DMS79 (cell line): ENCODE results near the gene NHLRC1.
"Not testable (repeated sequence)": the region's sequence is repeated elsewhere in the genome, so short reads cannot be mapped to it uniquely, and the experiment has no call there.

ENCODE experiments used
- DNase-seq: peaks from one replicate; lab custom pipeline; 2025; lab: John Stamatoyannopoulos, UW

NHLRC1 gene

DNA sequence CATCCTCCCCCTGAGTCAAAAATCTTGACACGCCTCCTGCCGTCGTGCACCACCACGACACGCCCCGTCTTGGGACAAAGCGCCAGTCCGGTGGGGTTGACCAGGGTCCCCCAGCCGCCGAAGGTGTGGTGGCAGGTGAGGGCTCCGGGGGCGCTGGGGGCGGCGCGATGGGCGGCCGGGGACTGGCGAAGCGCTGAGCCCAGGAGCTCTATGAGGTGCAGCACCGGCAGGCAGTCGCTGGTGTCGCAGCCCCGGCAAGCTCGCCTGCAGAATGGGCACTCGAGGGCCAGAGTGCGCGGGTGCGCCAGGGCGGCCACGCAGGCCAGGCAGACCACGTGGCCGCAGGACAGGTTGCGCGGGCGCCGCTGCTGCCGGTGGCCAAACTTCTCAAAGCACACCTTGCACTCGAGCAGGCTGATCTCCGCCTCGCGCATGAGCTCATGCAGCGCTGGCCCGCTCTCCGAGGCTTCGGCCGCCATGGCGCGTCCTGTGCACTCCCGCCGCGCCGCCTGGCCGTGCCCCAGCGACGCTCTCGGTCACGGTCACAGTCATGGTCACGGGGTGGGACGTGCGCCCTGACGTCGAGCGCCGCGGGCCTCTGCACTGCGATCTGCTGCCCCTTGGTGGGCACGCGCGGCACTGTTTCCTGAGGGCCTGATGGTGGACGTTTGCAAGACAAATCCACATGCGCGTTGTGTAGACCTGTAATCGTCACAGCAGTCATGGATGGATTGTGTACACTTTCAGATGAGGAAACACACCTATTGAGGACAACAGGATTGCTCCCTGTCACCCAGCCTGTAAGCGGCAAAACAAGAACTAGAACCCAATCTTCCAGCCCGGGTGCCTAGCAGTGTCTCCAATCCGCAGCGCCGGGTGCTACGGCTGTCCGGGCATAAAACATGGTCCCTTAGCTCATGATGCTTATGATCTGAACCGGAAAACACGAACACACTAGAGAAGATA lies at the start of gene NHLRC1:
Gene NHLRC1 (minus strand): TSS at position 550 of the 966 bp plus-strand sequence. CDS start 71 bp downstream, at position 479.
- DNase-seq: peak; percentile 36

GRCh38 chr6:18171871-18172270 lies 49.4 kb upstream of the NHLRC1 start:
- DNase-seq: no peak

GRCh38 chr6:18168264-18168663 lies 45.8 kb upstream of the NHLRC1 start:
- DNase-seq: no peak

DNA sequence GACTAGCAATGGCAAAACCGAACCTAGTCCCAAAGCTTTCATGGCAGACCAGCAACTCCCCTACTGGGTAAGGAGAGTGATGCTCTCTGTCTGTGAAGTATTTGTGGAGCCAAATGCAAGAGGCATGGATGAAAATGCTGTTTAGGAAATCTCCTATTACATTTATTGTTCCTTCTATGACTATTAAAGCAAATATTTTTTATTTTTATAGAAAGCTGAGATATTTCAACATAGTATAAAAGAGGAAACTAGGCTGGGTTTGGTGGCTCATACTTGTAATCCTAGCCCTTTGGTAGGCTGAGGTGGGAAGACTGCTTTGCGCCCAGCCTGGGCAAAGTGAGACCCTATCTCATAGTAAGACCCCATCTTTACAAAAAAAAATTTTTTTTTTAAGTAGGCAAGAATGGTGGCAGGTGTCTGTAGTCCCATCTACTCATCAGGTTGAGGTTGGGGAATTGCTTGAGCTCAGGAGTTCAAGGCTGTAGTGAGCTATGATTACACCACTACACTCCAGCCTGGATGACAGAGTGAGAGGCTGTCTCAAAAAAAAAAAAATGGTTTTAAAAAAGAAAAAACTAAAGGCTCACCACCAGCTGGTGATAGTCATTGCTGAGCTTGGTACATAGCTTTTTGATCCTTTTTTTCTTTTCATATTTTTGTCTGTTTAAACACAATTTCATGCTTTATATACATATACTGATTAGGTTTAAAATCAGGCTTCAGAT lies 44.0 kb upstream of the NHLRC1 start:
- no peak for DNase-seq

DNA sequence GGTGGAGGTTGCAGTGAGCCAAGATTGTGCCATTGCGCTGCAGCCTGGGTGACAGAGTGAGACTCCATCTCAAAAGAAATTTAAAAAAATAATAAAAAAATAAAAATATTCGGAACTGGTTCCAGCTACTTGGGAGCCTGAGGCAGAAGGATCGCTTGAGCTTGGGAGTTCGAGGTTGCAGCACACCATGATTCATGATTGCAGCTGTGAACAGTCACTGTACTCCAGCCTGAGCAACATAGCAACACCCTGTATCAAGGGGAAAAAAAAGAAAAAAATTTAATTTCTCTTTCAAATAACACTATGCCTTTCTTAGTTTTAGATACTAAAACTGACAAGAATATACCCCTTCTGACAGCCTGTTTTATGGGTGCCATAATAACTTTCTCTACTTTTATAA lies 43.3 kb upstream of the NHLRC1 start:
- DNase-seq: no peak

- DNase-seq: no peak
These were observed 39.9 kb upstream of the NHLRC1 start for GRCh38 chr6:18162401-18162800.

DNA sequence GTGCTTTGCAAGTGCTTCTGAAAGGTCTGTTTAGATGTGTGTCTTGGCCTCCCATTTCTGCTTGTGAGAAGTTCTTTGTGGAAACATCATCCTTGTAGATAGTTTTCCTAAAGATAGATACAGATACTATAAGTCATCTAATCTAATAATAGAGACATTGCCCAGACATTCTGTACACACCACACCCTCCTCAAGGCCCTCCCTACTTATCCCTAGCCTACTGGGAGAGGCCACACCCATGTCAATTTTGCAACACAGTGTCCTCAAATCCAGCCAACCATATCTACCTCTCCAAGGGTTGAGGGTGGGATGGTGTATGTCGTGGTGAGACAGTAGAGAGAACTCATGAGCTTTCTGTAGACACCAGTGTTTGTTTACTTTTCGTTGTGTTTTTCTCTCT lies 39.0 kb upstream of the NHLRC1 start:
- no peak for DNase-seq

DNA sequence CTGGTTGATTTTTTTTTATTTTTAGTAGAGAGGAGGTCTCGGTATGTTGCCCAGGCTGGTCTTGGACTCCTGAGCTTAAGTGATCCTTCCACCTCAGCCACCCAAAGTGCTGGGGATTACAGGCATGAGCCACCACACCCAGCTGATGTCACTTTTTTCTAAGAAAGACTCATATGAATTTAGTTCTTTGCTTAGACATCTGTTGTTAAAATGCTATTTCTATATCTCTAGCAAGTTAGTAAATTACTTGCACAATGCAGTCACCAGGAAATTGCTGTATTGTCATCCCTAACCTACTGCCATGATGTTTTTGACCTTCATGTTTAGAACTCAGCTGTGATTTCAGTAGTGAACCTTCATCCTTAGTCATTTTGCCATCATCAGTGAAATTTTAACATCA lies 38.4 kb upstream of the NHLRC1 start:
- DNase-seq: no peak

GRCh38 chr6:18155864-18156421 lies 33.5 kb upstream of the NHLRC1 start:
- DNase-seq: peak; percentile 73

DNA sequence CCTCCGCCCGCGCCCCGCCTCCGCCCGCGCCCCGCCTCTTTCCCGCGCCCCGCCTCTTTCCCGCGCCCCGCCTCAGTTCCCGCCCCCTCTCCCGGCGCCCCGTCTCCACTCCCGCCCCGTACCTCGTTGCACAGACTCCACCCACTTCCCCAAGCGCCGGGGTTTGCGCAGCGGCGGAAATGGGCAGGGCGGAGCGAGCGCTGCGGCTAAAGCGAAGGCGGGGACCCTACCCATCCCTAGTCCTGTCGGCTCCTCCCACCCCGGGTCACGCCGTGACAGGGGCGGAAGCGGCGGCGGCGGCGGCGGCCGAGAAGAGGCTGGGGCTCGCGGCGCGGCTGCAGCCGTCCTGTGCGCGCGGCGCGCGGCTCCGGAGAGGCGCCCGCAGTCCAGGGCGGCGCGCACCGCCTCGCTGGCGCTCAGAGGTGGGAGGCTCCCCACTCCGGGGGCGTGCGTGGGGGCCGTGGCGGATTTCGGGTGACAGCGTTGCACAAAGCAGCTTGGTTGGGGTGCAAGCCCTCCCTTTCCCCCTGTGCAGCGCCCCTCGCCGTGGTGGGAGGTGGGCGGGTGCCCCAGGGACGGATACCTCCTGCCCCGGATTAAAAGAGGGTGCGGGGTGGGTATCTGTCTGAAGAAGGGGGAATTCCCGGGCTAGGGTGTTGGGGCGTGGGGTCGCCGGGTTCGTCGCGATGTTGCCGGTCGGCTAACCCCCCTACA lies 32.8 kb upstream of the NHLRC1 start, which contains the start of gene KDM1B:
Gene KDM1B (plus strand): TSS at position 273 of the 714 bp plus-strand sequence. CDS start 4,474 bp downstream, outside the sequence.
- peak; percentile 94 for DNase-seq

- DNase-seq: peak; percentile 94
These were observed 32.2 kb upstream of the NHLRC1 start, which contains the start of gene TPMT for GRCh38 chr6:18154507-18155149. TSS of gene TPMT (minus strand) at chr6:18155077. CDS start at chr6:18149127, 5,950 bp downstream.

DNA sequence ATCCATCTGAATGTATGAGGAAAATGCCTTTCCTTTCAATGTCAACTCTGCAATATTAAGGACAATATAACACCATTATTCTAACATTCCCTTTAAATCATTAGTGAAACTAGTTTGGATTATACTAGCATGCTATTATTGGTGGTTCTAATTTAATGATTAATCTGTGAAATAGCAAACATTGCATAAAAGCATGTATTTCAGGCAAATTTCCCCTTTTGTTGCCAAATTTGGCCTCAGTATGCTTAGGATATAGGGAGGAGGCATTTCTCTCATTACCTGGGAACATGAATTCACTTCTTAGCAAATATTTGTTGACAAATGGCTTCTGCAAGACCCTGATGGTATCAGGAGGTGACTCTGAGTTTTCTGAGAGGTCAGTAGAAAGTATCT lies 30.8 kb upstream of the NHLRC1 start:
- DNase-seq: no peak

DNA sequence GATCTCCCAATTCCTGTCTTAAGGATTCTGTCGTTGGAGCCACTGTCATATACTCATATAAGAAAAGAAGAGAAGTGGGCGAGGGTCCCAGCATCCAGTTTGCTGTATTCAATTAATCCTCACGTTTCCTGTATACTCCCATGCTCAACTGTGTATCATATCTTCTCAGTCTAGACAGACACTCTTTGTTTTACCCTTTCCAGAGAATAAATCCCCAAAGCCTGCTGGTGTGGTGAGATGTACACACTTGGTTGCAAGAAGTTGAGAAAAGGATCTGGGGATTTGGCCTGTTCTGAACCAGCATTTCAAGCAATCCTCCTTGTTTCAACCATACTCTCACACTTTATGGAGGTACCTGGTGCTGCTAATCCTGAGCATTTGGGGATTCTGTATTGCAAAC lies 29.3 kb upstream of the NHLRC1 start:
- DNase-seq: no peak

DNA sequence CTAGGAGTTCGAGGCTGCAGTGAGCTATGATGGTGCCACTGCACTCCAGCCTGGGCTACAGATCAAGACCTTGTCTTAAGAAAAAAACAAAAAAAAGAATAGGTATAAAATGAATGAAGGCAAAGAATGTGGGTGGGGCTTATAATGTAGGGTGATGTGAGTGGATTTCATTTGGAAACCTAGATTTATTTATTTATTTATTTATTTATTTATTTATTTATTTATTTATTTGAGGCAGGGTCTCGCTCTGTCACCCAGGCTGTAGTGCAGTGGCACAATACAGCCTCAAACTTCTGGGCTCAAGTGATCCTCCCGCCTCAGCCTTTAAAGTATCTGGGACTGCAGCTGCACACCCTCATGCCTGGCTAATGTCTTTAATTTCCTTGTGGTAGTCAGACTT lies 28.9 kb upstream of the NHLRC1 start:
- DNase-seq: not testable (repeated sequence)

GRCh38 chr6:18148304-18149025 lies 26.0 kb upstream of the NHLRC1 start:
- no peak for DNase-seq

GRCh38 chr6:18147616-18148015 lies 25.1 kb upstream of the NHLRC1 start:
- DNase-seq: no peak

- DNase-seq: no peak
These were observed 24.7 kb upstream of the NHLRC1 start for GRCh38 chr6:18147160-18147559.

- no peak for DNase-seq
These were observed 20.0 kb upstream of the NHLRC1 start for GRCh38 chr6:18142591-18142861.

GRCh38 chr6:18141805-18142590 lies 19.5 kb upstream of the NHLRC1 start:
- no peak for DNase-seq
